ENCODE results near the gene GIPC3.
"Not testable (repeated sequence)": the region's sequence is repeated elsewhere in the genome, so short reads cannot be mapped to it uniquely, and the experiment has no call there.

Gene GIPC3

GRCh38 chr19:3550947-3551791, 34.1 kb upstream of the GIPC3 start:
- DNase-seq (ENCODE audit: low read depth, low spot score) = no peak

DNA sequence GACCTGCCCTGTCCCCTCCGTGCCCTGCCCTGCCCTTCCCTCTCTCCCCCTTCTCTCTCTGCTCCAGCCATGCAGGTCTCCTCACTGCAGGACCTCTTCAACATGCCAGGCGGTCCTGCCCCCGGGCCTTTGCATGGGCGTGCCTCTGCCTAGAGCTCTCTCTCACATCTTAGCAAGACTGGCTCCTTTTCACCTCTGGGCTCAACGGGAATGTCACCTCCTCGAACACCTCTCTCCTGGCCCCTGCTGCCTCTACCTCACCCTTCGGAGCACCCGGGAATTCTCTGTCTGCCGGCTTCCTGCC, 33.5 kb upstream of the GIPC3 start:
- no peak for DNase-seq (ENCODE audit: low read depth, low spot score)

- no peak for DNase-seq (ENCODE audit: low read depth, low spot score)
Measured at GRCh38 chr19:3554254-3555083, 30.8 kb upstream of the GIPC3 start.

GRCh38 chr19:3555653-3556422, 29.4 kb upstream of the GIPC3 start:
- DNase-seq (ENCODE audit: low read depth, low spot score) = no peak

- no peak for DNase-seq (ENCODE audit: low read depth, low spot score)
Measured at GRCh38 chr19:3556423-3556977, 28.8 kb upstream of the GIPC3 start.

- DNase-seq (ENCODE audit: low read depth, low spot score) = peak; percentile 50
Measured at GRCh38 chr19:3556978-3557460, 28.3 kb upstream of the GIPC3 start.

- DNase-seq (ENCODE audit: low read depth, low spot score) = peak; percentile 94
Measured at GRCh38 chr19:3557461-3558248, 27.6 kb upstream of the GIPC3 start, which contains the start of gene MFSD12. MFSD12 (minus strand) TSS chr19:3557586; CDS start chr19:3557403, 183 bp downstream.

GRCh38 chr19:3563709-3564524, 21.4 kb upstream of the GIPC3 start:
- DNase-seq (ENCODE audit: low read depth, low spot score) = no peak

- no peak for DNase-seq (ENCODE audit: low read depth, low spot score)
Measured at GRCh38 chr19:3565139-3565538, 20.1 kb upstream of the GIPC3 start.

DNA sequence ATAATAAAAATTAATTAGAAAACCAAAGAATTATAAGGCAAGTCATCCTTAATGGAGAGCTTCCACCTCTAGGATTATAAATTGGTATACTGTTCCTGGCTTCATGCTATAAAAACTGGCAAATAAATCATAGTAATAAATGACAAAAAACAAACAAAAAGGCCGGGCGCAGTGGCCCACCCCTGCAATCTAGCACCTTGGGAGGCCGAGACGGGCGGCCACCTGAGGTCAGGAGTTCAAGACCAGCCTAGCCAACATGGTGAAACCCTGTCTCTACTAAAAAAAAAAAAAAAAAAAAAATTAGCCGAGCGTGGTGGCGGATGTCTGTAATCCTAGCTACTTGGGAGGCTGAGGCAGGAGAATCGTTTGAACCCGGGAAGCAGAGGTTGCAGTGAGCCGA, 15.2 kb upstream of the GIPC3 start:
- not testable (repeated sequence) for DNase-seq (ENCODE audit: low read depth, low spot score)

DNA sequence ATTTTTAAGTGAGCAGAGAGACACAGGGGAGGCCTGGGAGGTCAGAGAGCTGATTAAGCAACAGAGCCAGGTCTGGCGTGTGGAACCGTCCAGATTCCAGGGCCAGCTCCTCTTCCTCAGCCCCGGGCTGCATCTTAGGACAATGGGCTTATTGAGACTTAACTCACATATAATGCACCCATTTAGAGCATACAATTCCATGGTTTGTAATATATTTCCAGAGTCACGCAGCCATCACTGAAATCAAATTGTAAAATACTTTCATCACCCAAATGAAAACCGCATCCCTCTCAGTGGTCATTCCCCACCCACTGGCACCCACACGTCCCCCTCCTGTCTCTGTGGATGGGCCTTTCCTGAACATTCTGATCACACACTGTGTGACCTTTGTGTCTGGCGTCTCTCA, 14.7 kb upstream of the GIPC3 start:
- no peak for DNase-seq (ENCODE audit: low read depth, low spot score)

DNA sequence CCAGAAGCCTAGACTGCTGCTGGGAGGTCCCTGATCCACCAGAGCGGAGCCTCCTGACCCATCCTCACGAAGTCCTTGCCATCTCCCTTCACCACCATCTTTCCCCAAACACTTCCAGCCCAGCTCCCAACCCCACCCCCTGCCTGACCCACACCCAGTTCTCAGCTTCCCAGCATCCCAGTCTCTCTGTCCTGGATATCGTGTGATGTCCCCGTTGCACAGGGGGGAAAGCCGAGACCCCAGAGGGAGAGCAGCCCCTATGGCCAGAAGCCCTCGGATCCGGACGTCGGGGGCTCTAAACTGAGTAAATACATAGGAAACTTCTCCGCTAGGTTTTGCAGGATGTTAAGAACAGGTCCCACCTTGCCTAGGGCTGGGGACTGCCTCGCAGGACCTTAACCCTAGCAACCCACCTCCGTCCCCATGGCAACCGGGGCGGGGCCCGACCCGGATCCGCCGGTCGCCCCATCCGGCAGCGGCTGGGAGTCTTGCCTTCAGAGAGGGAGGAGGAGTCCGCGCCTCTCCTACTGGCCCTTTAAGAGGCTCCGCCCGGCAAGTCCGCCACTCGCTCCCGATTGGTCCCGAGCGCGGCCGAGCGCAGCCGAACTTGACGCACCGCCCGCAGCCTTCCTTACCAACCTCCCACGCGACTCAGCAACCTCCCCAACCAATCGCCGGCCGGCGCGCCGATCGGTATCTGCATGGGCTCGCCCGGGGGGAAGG, 13.0 kb upstream of the GIPC3 start:
- DNase-seq (ENCODE audit: low read depth, low spot score) = peak; percentile 99

DNA sequence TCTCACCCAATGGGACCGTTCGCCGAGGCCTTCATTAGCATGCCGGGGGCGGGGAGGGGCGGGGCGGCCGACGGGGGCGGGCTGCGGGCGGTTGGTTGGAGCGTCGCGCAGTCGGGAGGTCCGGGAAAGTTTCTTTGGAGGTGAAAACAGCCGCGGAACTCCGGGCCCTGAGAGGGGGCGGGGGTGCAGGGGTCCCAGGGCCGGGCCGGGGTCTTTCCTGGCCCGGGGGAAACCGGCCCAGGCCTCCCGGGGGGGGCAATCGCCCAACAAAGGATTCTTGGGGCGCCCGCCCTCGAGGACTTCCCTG, 12.5 kb upstream of the GIPC3 start, which contains the start of gene HMG20B:
Gene HMG20B, plus strand, starts transcription at position 90 of the 307 bp plus-strand sequence. CDS start 366 bp downstream, outside the sequence.
- no peak for DNase-seq (ENCODE audit: low read depth, low spot score)

GRCh38 chr19:3573162-3573857, 12.0 kb upstream of the GIPC3 start:
- no peak for DNase-seq (ENCODE audit: low read depth, low spot score)

- DNase-seq (ENCODE audit: low read depth, low spot score) = peak; percentile 65
Measured at GRCh38 chr19:3573858-3574637, 11.2 kb upstream of the GIPC3 start.

GRCh38 chr19:3575260-3575741, 10.0 kb upstream of the GIPC3 start:
- DNase-seq (ENCODE audit: low read depth, low spot score) = no peak

DNA sequence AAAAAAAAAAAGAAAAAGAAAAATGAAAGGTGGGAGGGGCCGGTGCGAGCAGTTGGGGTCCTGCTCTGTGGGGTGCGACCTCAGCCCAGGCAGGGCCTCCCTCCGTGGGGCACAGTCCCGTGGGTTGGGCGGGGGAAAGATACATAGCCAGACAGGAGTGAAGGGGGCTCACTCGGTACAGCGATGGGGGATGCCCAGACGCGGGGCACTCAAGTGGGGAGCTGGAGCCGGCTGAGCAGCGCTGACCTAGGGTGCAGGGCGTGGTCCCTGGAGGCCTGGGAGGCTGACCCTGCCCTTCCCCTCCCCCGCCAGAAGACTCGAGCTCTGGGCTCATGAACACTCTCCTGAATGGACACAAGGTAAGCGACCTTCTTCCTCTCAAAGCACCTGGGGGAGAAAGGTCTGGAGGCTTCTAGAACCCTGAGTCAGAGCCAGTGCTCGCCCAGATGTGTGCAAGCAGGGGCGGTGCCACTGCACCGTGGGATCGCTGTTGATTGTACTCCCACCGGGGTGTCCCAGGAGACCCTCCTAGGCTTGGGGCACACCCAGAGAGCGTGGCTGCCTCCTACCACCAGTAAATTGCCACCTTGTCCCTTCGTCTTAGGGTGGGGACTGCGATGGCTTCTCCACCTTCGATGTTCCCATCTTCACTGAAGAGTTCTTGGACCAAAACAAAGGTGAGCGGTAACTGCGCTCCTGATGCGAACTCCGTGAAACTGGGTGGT, 9.2 kb upstream of the GIPC3 start:
- DNase-seq (ENCODE audit: low read depth, low spot score) = no peak

Measured in activated naive CD8-positive, alpha-beta T cell treated with anti-CD3 and anti-CD28 coated beads, Interleukin-2, amount 50 U/mL, for 16 hours (primary cell).